Neuron (in vitro differentiated cells): ENCODE results near the gene BPI.
"Not testable (repeated sequence)": the region's sequence is repeated elsewhere in the genome, so short reads cannot be mapped to it uniquely, and the experiment has no call there.

ENCODE experiments used
- H2AFZ ChIP-seq: one replicate; pipeline ENCODE4 v1.6.1; 2013; ENCODE audit warnings: low read depth, mild to moderate bottlenecking, inconsistent platforms, low read length, moderate library complexity
- H3K27me3 ChIP-seq: one replicate; pipeline ENCODE4 v1.6.1; 2013; ENCODE audit warnings: low read length; ENCODE audit not compliant: insufficient read depth
- H3K36me3 ChIP-seq: one replicate; pipeline ENCODE4 v1.6.1; 2013; ENCODE audit warnings: low read length; ENCODE audit not compliant: insufficient read depth
- H3K4me1 ChIP-seq: one replicate; pipeline ENCODE4 v1.6.1; 2013; ENCODE audit warnings: low read length; ENCODE audit not compliant: insufficient read depth
- H3K4me3 ChIP-seq: 2 replicates; pipeline ENCODE4 v1.5.1; 2013; ENCODE audit warnings: mild to moderate bottlenecking, low read length, moderate library complexity
- H3K9me3 ChIP-seq: one replicate; pipeline ENCODE4 v1.6.1; 2013; ENCODE audit warnings: low read length

The BPI gene

DNA sequence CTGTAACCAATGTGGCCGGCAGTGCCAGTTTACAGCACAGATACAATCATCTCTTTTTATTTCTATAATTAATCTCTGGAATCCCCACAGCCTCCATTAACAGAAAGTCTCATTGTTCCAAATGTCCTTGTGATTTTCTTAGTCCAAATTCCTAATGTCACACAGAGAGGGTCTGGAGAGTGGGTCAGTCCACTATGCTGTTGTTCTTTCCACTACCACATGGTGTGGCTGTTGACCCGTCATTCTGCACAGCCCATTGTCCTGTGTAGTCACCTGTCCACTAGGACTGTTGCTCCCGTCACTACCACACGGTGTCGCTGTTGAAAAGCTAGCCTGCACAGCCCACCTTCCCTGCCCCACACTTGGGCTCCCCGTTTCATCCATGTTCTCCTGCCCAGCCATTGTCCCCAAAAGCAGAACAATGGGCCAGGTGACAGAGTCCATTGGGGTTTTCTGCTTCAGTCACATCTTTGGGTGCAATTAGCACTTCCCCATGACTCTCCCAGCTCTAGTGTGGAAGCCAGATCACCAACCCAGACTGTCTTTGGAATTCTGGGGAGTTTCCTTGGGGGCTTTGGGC lies 33.7 kb downstream of the BPI start:
- Histone ChIP-seq H3K4me3 (no peak overlapping the region), H3K4me1 (peaks cover 11% of the 10 kb centered on the region), H2AFZ (no peak overlapping the region), H3K27me3 (no peaks in the 10 kb centered on the region), H3K36me3 (no peaks in the 10 kb centered on the region), H3K9me3 (no peaks in the 10 kb centered on the region)

DNA sequence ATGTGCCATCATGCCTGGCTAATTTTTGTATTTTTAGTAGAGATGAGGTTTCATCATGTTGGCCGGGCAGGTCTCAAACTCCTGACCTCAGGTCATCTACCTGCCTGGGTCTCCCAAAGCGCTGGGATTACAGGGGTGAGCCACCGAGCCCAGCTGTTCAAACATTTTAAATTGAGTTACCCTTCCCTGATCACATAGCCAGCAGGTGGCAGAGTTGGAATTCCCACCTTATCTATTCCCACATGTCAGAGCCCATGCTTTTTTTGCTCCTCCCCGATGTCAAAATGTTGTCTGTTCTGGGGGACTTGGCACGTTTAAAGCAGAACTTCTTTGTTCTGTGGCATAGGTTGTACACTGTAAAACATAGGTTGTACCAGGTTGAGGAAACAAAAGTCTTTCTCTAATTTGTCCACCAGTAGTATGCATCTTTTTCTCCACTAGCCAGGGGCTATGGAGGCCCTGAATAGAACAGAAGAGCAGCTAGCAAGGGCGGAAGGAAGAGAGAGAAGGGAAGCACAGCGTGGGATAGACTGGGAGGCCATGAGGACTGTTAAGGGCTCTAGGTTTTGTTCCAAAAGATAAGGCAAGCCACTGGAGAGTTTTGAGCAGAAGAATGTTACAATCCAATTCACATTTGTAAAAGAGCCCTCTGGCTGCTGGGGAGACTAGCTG lies 35.0 kb downstream of the BPI start:
- Histone ChIP-seq H2AFZ (no peak overlapping the region), H3K36me3 (no peaks in the 10 kb centered on the region), H3K9me3 (no peaks in the 10 kb centered on the region), H3K4me3 (no peak overlapping the region), H3K4me1 (peaks cover 13% of the 10 kb centered on the region), H3K27me3 (no peaks in the 10 kb centered on the region)

DNA sequence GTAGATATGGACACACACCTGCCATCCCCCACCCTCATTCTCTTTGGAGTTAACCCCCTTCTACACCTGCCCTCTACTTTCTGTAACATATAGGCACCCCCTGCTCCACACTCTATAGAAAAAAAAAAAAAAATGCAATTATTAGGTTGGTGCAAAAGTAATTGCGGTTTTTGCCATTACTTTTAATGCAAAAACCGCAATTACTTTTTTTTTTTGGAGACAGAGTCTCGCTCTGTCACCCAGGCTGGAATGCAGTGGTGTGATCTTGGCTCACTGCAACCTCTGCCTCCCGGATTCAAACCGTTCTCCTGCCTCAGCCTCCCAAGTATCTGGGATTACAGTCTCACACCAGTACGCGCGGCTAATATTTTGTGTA lies 35.6 kb downstream of the BPI start:
- not testable (repeated sequence) for H3K9me3 ChIP-seq, H3K36me3 ChIP-seq, H3K27me3 ChIP-seq, H3K4me3 ChIP-seq, H2AFZ ChIP-seq
- H3K4me1 ChIP-seq, result peaks cover 13% of the 10 kb centered on the region

DNA sequence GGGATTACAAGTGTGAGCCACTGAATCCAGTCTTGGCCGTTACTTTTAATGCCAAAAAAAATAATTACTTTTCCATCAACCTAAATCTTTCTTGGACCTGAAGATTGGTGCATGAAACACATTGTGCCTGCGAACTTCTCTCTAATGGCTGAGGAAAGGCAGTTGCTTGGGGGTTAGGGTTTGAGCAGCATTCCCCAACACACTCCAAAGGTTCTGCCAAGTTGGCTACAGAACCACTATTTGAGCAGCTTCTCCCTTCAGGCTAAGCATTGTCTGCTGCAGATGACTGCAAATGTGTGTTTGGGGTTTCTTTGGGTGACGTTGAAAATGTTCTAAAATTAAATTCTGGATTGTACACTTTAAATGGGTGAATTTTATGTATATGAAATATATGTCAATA lies 36.0 kb downstream of the BPI start:
- no peak overlapping the region for H3K4me3 ChIP-seq
- H2AFZ ChIP-seq, result no peak overlapping the region
- H3K9me3 ChIP-seq, result no peaks in the 10 kb centered on the region
- H3K4me1 ChIP-seq, result peaks cover 13% of the 10 kb centered on the region
- H3K36me3 ChIP-seq, result no peaks in the 10 kb centered on the region
- H3K27me3 ChIP-seq, result no peaks in the 10 kb centered on the region

DNA sequence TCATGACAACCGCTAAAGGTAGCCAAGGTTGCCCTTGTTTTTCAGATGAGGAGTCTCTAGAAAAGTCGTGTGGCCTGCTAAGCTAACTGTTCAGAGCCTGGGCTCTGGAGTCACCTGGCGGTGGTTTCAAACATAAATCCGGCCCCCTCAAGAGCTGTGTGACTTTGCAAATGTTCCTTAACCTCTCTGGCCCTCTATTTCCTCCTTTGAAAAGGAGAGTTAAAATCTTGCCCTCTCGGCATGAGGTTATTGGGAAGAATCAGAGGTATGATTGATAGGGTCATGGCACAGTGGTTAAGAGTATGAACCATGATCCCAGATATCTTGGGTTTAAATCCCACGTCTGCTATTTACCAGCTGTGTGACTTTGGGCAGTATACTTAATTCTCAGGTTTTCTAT lies 36.7 kb downstream of the BPI start:
- Histone ChIP-seq H3K4me1 (peaks cover 13% of the 10 kb centered on the region), H3K9me3 (no peaks in the 10 kb centered on the region), H3K4me3 (no peak overlapping the region), H3K36me3 (no peaks in the 10 kb centered on the region), H2AFZ (no peak overlapping the region), H3K27me3 (no peaks in the 10 kb centered on the region)

DNA sequence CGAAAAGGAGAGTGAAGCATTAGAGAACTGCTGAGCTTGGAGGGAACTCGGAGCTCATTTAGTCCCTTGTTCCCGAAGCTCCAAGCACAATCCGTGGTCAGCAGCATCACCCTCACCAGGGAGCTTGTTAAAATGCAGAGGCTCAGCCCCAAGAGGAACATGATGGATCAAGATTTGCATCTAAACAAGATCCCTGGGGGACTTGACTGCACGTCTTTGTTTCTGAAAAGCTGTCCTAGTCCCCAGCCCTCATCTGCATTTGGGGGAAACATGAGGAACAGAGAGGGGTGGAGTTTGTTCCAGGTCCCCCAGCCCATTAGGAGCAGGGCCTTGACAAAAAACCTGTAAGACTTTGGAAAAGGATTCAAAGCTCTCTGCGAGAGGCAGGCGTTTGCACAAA lies 38.3 kb downstream of the BPI start:
- Histone ChIP-seq H3K36me3 (no peaks in the 10 kb centered on the region), H3K4me3 (no peak overlapping the region), H3K27me3 (no peaks in the 10 kb centered on the region), H3K4me1 (peaks cover 13% of the 10 kb centered on the region), H2AFZ (no peak overlapping the region), H3K9me3 (no peaks in the 10 kb centered on the region)

DNA sequence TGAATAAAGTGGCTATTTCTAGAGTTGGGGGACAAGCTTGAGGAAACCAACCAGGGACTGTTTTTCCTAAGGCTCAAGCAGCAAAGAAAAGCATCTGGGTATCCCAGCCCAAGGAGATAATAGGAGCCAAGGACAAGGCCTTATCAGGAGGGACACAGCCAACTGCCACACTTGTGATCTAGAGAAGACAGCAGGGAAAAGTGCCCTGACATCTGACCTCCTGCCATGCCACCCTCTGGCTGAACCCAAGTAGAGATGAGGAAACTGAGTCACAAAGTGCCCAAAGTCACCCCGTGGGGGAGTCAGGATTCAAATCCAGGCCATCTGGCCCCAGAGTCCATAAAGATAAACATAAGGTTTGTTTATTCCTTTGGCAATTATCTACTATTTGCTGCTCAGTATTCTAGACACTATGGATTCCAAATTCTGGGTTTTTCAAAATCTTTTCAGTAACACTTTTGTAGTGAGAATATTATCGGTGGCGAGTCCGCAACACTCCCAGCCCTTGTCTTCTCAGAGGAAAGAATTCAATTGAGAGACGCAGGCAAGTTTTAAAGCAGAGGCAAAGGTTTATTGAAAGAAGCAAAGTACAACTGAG lies 38.9 kb downstream of the BPI start:
- Histone ChIP-seq H3K36me3 (no peaks in the 10 kb centered on the region), H3K4me1 (peaks cover 13% of the 10 kb centered on the region), H3K9me3 (no peaks in the 10 kb centered on the region), H2AFZ (no peak overlapping the region), H3K4me3 (no peak overlapping the region), H3K27me3 (no peaks in the 10 kb centered on the region)

DNA sequence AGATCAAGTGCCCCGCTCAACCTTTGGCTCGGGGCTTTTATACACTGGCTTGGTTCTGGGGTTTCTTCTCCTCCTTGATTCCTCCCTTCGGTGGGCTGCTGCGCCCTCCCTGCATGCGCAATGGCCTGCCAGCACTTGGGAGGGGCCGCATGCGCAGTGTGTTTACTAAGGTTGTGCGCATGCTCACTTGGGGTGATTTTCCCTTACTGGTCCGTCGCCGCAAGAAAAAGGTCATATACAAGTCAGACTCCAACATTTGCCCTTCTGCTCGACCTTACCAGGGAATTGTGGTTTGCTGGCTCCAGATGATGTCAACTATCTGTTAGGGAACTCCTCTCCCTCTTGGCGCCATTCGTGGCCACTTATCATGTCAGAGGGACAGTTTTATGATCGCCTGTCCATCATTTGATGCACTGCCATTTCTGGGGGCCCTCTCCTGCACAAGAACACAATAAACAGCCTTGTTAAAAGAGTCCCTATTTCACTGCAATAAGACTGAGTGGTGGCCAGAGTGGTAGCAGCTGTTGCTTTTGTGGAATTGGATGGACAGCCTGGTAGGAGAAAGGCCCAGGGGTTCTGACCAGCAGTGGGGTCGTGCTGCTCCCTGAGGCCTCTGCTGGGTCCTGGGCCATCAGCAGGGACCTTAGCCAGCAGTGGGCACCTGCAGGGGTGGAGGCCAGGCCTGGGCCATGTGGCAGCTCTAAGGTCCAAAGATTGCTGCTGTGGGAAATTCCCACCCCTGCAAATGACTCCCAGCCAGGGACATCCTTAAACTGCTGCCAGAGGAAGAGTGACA lies 39.6 kb downstream of the BPI start:
- H3K9me3 ChIP-seq, result no peaks in the 10 kb centered on the region
- no peaks in the 10 kb centered on the region for H3K27me3 ChIP-seq
- peaks cover 13% of the 10 kb centered on the region for H3K4me1 ChIP-seq
- H3K4me3 ChIP-seq, result no peak overlapping the region
- H2AFZ ChIP-seq, result no peak overlapping the region
- H3K36me3 ChIP-seq, result no peaks in the 10 kb centered on the region

DNA sequence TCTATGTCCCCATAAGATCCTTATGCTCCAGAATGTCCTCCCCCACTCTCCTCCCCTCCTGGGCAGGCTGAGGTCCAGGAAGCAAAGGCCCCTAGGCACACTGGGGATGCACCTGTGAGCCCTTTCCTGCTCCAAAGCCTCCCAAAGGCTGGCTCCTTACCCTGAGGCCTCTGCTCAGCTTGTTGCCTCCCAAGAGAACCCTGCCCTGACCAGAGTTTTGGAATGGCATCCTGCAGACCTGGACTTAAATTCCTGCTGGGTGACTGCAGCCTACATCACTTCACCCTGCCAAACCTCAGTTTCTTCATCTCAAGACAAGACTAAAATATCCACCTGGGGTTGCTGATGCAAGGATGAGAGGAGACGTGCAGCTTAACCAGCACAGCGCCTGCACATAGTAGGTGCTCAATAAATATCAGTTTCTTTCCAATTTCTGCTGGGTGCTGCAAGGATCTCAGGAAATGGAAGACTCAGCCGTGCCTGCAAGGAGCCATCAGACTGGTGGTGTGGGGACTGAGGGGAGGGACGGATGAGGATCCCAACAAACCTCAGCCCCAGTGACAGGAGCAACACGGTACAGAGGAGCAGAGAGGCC lies 40.2 kb downstream of the BPI start:
- Histone ChIP-seq H3K27me3 (no peaks in the 10 kb centered on the region), H3K4me3 (no peak overlapping the region), H2AFZ (no peak overlapping the region), H3K9me3 (no peaks in the 10 kb centered on the region), H3K36me3 (no peaks in the 10 kb centered on the region), H3K4me1 (peaks cover 13% of the 10 kb centered on the region)

DNA sequence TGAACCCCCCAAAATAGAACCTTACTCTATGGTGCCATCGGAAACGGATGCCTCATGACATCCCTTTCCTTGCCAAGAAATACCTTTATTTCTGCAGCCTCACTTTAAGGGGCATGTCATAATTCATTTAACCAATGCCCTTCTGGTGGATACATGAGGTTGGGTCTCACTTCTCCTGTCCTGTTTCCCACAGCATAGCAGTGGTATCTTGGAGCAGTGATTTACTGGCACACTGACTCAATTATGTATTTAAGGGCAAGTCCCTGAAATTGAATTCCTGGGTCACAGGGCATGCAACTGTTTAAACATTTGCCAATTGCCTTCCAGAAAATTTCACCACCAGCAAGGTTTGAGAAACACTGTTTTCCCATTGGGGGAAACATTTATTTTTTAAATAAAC lies 41.7 kb downstream of the BPI start:
- Histone ChIP-seq H3K4me1 (peaks cover 13% of the 10 kb centered on the region), H2AFZ (no peak overlapping the region), H3K27me3 (no peaks in the 10 kb centered on the region), H3K36me3 (no peaks in the 10 kb centered on the region), H3K9me3 (no peaks in the 10 kb centered on the region), H3K4me3 (no peak overlapping the region)

DNA sequence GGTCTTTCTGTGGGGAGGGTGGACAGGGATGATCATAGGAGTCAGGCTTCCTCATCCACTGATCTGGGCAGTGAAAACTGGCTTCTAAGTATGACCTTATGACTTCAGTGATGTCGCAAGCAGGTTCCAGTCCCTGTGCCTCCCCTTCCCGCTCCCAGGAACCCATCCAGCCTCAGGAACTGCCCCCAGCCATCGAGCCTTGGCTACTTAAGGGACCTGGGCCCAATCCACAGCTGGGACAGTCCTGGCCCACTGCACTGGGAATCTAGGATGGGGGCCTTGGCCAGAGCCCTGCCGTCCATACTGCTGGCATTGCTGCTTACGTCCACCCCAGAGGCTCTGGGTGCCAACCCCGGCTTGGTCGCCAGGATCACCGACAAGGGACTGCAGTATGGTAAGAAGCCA lies 42.3 kb downstream of the BPI start, which contains the start of gene LBP:
TSS of gene LBP (plus strand) at position 236 of the 405 bp plus-strand sequence. CDS start at position 271, 35 bp downstream.
- Histone ChIP-seq H2AFZ (no peak within 1 kb of the TSS), H3K9me3 (no peaks in the 10 kb centered on the region), H3K4me1 (peaks cover 13% of the 10 kb centered on the region), H3K27me3 (no peaks in the 10 kb centered on the region), H3K36me3 (no peaks in the 10 kb centered on the region), H3K4me3 (no peak within 1 kb of the TSS)

DNA sequence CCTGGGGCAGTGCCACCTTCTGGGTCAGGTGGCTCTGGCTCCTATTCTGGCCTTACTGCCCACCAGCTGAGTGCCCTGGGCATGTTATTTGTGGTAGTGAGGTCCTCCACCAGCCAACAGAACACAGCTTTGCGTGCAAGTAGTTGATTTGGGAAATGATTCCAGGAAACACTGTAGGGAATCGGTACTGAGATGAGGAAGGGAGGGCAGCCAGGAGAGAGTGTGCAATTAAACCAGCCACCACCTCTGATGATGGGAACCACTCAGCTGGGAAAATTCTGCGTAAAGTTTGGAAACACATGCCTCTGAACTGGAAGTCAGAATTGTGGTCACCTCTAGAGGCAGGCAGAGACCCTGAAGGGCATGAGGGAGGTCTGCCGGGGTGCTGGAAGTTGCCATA lies 42.8 kb downstream of the BPI start:
- no peak overlapping the region for H3K4me3 ChIP-seq
- peaks cover 11% of the 10 kb centered on the region for H3K4me1 ChIP-seq
- no peak overlapping the region for H2AFZ ChIP-seq
- H3K27me3 ChIP-seq, result no peaks in the 10 kb centered on the region
- H3K36me3 ChIP-seq, result no peaks in the 10 kb centered on the region
- no peaks in the 10 kb centered on the region for H3K9me3 ChIP-seq

DNA sequence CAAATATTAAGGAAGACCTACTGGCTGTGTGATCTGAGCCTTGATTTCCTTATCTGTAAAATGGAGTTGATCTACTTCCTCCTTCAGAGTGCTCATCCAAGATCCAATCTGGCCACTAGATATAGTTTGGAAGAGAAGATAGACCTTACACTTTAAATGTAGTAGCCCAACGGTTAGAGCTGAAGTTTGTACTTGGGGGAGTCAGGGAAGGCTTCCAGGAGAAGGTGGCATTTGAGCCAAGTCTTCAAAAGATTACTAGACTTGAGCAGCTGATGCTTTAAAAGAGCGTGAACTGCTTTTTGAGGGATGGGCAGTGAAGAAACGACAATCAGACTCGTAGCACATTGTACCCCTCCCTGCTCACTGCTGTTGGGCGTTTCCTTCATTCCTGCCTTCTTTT lies 45.9 kb downstream of the BPI start:
- H2AFZ ChIP-seq, result no peak overlapping the region
- no peaks in the 10 kb centered on the region for H3K4me1 ChIP-seq
- H3K36me3 ChIP-seq, result no peaks in the 10 kb centered on the region
- H3K4me3 ChIP-seq, result no peak overlapping the region
- no peaks in the 10 kb centered on the region for H3K9me3 ChIP-seq
- H3K27me3 ChIP-seq, result no peaks in the 10 kb centered on the region
